ENCODE results near the gene CLDN6.

DNA sequence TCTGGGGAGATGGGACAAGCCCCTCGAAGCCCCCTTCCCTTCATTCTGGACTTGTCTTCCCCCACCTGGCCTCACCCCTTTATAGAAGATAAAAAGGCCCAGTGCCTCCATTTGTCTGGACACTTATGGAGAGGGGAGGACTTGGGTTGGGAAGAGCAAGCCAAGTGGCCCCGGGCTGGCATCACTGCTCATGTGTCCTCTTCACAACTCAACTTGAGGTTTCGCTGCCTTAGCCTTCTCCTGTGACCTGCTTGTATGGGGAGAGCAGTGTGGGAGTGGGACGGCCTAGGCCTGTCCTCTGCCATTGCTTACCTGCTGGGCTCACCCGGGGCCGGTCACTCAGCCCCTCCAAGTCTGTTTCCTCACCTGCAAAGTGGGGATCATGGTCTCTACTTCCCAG is 47.4 kb downstream of the CLDN6 start:
- TF ChIP-seq CTCF (conservative IDR thresholded peaks at IDR 0.05 in 1 of 2, IDR thresholded peaks at IDR 0.05 in 1 of 2; ENCODE audit: extremely low read depth in 1 of 2, insufficient read depth in 1 of 2, low read depth in 1 of 2, low read length in 2 of 2) (no peak), EZH2 (IDR thresholded peaks at IDR 0.05; ENCODE audit: borderline replicate concordance, low read length) (no peak)

Measured in mammary epithelial cell (primary cell).